Measurements from ENCODE around the gene NEK3.

NEK3 gene

GRCh38 chr13:52127783-52128702 is 31.4 kb downstream of the NEK3 start:
- ChIA-PET CTCF (interaction anchor here (0.6 to 3.1 kb wide), 47 partner anchors 9 to 1002 kb away, joined by 3 to 29 read pairs (median 4); partner anchors contain the start of genes ALG11, NEK3 and TMEM272), POLR2A (no interaction called here)
- TF ChIP-seq CTCF (IDR thresholded peaks at IDR 0.05; ENCODE audit: control extremely low read depth, extremely low read depth, low read depth, missing control alignments): peak; percentile 73
- peak; percentile 79 for DNase-seq (ENCODE audit: extremely low spot score)

GRCh38 chr13:52127378-52127777 is 32.0 kb downstream of the NEK3 start:
- no peak for DNase-seq (ENCODE audit: extremely low spot score)
- POLR2A ChIA-PET: no interaction called here
- CTCF ChIA-PET: interaction anchor here (0.8 to 3.1 kb wide), 41 partner anchors 8 to 1002 kb away, joined by 3 to 29 read pairs (median 5); partner anchors contain the start of genes ALG11, NEK3 and TMEM272

GRCh38 chr13:52125547-52125946 is 33.9 kb downstream of the NEK3 start:
- CTCF ChIA-PET: interaction anchor here (0.9 to 3.1 kb wide), 5 partner anchors 14 to 280 kb away, joined by 3 to 25 read pairs (median 4); no protein-coding TSS in a partner anchor
- no peak for DNase-seq (ENCODE audit: extremely low spot score)
- POLR2A ChIA-PET: no interaction called here
- no peak for TF ChIP-seq CTCF (IDR thresholded peaks at IDR 0.05; ENCODE audit: control extremely low read depth, extremely low read depth, low read depth, missing control alignments)

More at GRCh38 chr13:52127378-52127777, 32.0 kb downstream of the NEK3 start:
- TF ChIP-seq CTCF (IDR thresholded peaks at IDR 0.05; ENCODE audit: control extremely low read depth, extremely low read depth, low read depth, missing control alignments): no peak

- no peak for TF ChIP-seq CTCF (IDR thresholded peaks at IDR 0.05; ENCODE audit: control extremely low read depth, extremely low read depth, low read depth, missing control alignments)
- CTCF ChIA-PET: interaction anchor here (2.0 kb wide), 1 partner anchor 9 kb away, joined by 10 read pairs; no protein-coding TSS in a partner anchor
- POLR2A ChIA-PET: no interaction called here
- DNase-seq (ENCODE audit: extremely low spot score): no peak
These were observed 40.8 kb downstream of the NEK3 start for GRCh38 chr13:52118595-52118994.

GRCh38 chr13:52118095-52118494 is 41.3 kb downstream of the NEK3 start:
- no peak for DNase-seq (ENCODE audit: extremely low spot score)
- TF ChIP-seq CTCF (IDR thresholded peaks at IDR 0.05; ENCODE audit: control extremely low read depth, extremely low read depth, low read depth, missing control alignments): no peak
- CTCF ChIA-PET: interaction anchor here (0.8 to 2.0 kb wide), 2 partner anchors 10 to 11 kb away, joined by 4 to 10 read pairs; partner anchors contain the start of gene NEK5
- POLR2A ChIA-PET: no interaction called here

GRCh38 chr13:52112591-52112990 is 46.8 kb downstream of the NEK3 start:
- DNase-seq (ENCODE audit: extremely low spot score): no peak
- no peak for TF ChIP-seq CTCF (IDR thresholded peaks at IDR 0.05; ENCODE audit: control extremely low read depth, extremely low read depth, low read depth, missing control alignments)
- CTCF ChIA-PET: interaction anchor here (1.6 kb wide), 1 partner anchor 26 kb away, joined by 4 read pairs; no protein-coding TSS in a partner anchor
- POLR2A ChIA-PET: no interaction called here

All from GM10248 (cell line).